Neural cell (in vitro differentiated cells): ENCODE measurements around the gene MUC15. TPM values are rescaled to one million over a fixed set of nuclear protein-coding genes. Genes with fewer than 3 reads are reported as not detected.
"Not testable (repeated sequence)": the region's sequence is repeated elsewhere in the genome, so short reads cannot be mapped to it uniquely, and the experiment has no call there.

Source experiments
- H2AFZ ChIP-seq: fragments of 200-600, 300-800 bp; sonication (generic), shearing (Covaris generic); 2 replicates; pipeline ENCODE4 v1.6.0; 2014; ENCODE audit warnings: low read depth, mild to moderate bottlenecking, antibody characterized with exemption, low read length, moderate library complexity
- H3F3A ChIP-seq: fragments of 200-600 bp; shearing (Covaris generic); 2 replicates; pipeline ENCODE4 v1.6.1; 2016; ENCODE audit warnings: mild to moderate bottlenecking, moderate library complexity, mixed read lengths, antibody characterized with exemption, low read length; ENCODE audit not compliant: insufficient read depth, poor library complexity, severe bottlenecking
- H3K27ac ChIP-seq: fragments of 200-600, 300-800 bp; sonication (generic), shearing (Covaris generic); 2 replicates; pipeline ENCODE4 v1.5.1; 2014; ENCODE audit warnings: mild to moderate bottlenecking, low read length, moderate library complexity
- H3K27me3 ChIP-seq: fragments of 300-800, 200-600 bp; sonication (generic), shearing (Covaris generic); 2 replicates; pipeline ENCODE4 v1.6.0; 2014; ENCODE audit warnings: mild to moderate bottlenecking, low read depth, low read length, moderate library complexity; ENCODE audit not compliant: insufficient read depth
- H3K36me3 ChIP-seq: fragments of 300-800, 200-600 bp; sonication (generic), shearing (Covaris generic); 2 replicates; pipeline ENCODE4 v1.5.1; 2014; ENCODE audit warnings: mild to moderate bottlenecking, antibody characterized with exemption, low read length, moderate library complexity; ENCODE audit not compliant: insufficient read depth
- H3K4me2 ChIP-seq: fragments of 300-800, 200-600 bp; sonication (generic), shearing (Covaris generic); 2 replicates; pipeline ENCODE4 v1.6.0; 2014; ENCODE audit warnings: mild to moderate bottlenecking, low read length
- H3K4me3 ChIP-seq: fragments of 300-800, 200-600 bp; sonication (generic), shearing (Covaris generic); 2 replicates; pipeline ENCODE4 v1.5.1; 2014; ENCODE audit warnings: mild to moderate bottlenecking, low read length, moderate library complexity
- H3K79me2 ChIP-seq: fragments of 200-600 bp; shearing (Covaris generic); replicated peaks from 2 replicates; pipeline ENCODE4 v1.6.0; 2014; ENCODE audit warnings: mild to moderate bottlenecking, low read length, moderate library complexity; ENCODE audit not compliant: insufficient read depth
- H3K9ac ChIP-seq: fragments of 300-800, 200-600 bp; sonication (generic), shearing (Covaris generic); 2 replicates; pipeline ENCODE4 v1.6.1; 2016; ENCODE audit warnings: mild to moderate bottlenecking, low read length, mixed read lengths
- H3K9me2 ChIP-seq: fragments of 200-600 bp; shearing (Covaris generic); 2 replicates; pipeline ENCODE4 v1.6.1; 2016; ENCODE audit warnings: mild to moderate bottlenecking, low read length, mixed read lengths; ENCODE audit not compliant: insufficient read depth
- H3K9me3 ChIP-seq: fragments of 200-600, 300-800 bp; sonication (generic), shearing (Covaris generic); 2 replicates; pipeline ENCODE4 v1.6.1; 2016; ENCODE audit warnings: mild to moderate bottlenecking, mixed run types, low read length, moderate library complexity, mixed read lengths
- H4K20me1 ChIP-seq: fragments of 200-600 bp; shearing (Covaris generic); 2 replicates; pipeline ENCODE4 v1.6.1; 2016; ENCODE audit warnings: mild to moderate bottlenecking, mixed run types; ENCODE audit not compliant: insufficient read depth
- EP300 ChIP-seq: fragments of 450-650 bp; conservative IDR thresholded peaks from 2 replicates; pipeline ENCODE4 v1.6.1; 2014; ENCODE audit warnings: antibody characterized with exemption, mild to moderate bottlenecking, moderate library complexity; ENCODE audit not compliant: poor library complexity, severe bottlenecking
- EZH2 ChIP-seq: fragments of 200-600, 300-800 bp; shearing (Covaris generic), sonication (generic); IDR thresholded peaks from 2 replicates; pipeline ENCODE4 v1.6.1; 2014; ENCODE audit warnings: antibody characterized with exemption, low read length, borderline replicate concordance, mild to moderate bottlenecking; ENCODE audit not compliant: insufficient read depth, poor library complexity, severe bottlenecking
- MXI1 ChIP-seq: fragments of 450-650 bp; conservative IDR thresholded peaks from 2 replicates; pipeline ENCODE4 v1.6.1; 2014; ENCODE audit warnings: antibody characterized with exemption, mild to moderate bottlenecking; ENCODE audit not compliant: poor library complexity, severe bottlenecking
- POLR2AphosphoS5 ChIP-seq: IDR thresholded peaks from 2 replicates; pipeline ENCODE4 v1.6.1; 2012
- RAD21 ChIP-seq: fragments of 450-650 bp; conservative IDR thresholded peaks from 2 replicates; pipeline ENCODE4 v1.6.1; 2014; ENCODE audit warnings: antibody characterized with exemption, mild to moderate bottlenecking, moderate library complexity
- TAF1 ChIP-seq: IDR thresholded peaks from 2 replicates; pipeline ENCODE4 v1.6.1; 2012; ENCODE audit warnings: low read depth
- polyA plus RNA-seq: library from polyadenylated mRNA; depleted of rRNA; stranded (reverse); fragments of >200 nt; gene quantifications from 2 replicates; pipeline ENCODE4 v1.2.3, GENCODE V29; 2014
- TF ChIP-seq, protein P1 (sequence below): IDR thresholded peaks from 2 replicates; pipeline ENCODE4 v1.6.1; 2012; ENCODE audit warnings: borderline replicate concordance
- TF ChIP-seq, protein P2 (sequence below): fragments of 450-650 bp; IDR thresholded peaks from 2 replicates; pipeline ENCODE4 v1.5.1; 2014; ENCODE audit warnings: antibody characterized with exemption, mild to moderate bottlenecking, moderate library complexity; ENCODE audit not compliant: poor library complexity, severe bottlenecking

MUC15 gene
- polyA plus RNA-seq, 1 donor from 2014 or later = not detected

DNA sequence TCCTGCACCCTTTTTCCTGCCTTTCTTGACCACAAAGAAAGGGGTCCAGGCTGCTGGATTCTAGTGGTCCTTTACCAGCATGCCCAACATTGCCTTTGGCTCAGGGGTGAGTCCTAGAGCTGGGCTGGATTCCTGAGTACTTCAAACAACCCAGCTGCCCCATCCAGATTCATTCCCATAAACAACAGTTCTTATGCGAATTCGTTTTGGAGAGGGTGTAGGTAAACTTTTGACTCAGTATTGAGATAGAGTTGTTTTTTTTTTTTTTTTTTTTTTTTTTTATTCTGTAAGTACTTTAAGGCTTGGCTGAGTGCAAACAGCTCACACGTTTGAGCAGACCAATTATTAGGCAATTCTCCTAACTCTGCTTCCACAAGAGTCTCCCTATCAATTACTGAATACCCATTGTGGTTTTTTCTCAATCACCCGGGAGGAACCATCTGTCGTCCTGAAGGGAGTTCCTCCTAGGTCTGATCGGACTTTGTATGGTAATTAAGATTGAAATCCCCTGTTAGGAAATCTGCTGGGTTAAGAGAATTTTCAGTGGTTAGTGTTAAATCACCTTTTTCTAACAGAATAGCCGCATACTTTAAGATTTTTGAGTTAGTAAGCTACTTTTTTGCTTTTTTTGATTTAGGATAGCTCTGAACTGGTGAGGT lies 23.3 kb upstream of the MUC15 start:
- H3F3A ChIP-seq, H3K4me3 ChIP-seq, H3K4me2 ChIP-seq, H3K79me2 ChIP-seq, H2AFZ ChIP-seq, H3K27ac ChIP-seq, H3K9ac ChIP-seq, H3K9me2 ChIP-seq, H3K27me3 ChIP-seq, H4K20me1 ChIP-seq, H3K36me3 ChIP-seq, H3K9me3 ChIP-seq: not testable (repeated sequence)

DNA sequence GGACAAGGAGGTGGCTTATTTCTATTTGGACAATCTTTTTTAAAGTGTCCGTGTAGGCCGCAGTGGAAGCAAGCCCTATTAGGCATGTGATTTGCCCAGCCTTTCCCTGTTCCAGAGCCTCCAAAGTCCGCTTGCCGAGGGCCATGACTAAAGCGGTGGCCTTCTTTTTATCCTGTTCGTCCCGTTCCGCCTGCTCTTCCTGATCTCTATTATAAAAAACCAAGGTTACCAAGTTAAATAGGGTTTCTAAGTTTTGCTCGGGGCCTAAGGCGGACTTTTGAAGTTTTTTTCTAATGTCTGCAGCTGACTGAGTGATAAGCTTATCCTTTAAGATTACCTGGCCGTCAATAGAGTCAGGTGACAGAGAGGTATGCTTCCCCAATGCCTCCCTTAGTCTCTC lies 21.6 kb upstream of the MUC15 start:
- no peaks in the 10 kb centered on the region for H3K36me3 ChIP-seq

DNA sequence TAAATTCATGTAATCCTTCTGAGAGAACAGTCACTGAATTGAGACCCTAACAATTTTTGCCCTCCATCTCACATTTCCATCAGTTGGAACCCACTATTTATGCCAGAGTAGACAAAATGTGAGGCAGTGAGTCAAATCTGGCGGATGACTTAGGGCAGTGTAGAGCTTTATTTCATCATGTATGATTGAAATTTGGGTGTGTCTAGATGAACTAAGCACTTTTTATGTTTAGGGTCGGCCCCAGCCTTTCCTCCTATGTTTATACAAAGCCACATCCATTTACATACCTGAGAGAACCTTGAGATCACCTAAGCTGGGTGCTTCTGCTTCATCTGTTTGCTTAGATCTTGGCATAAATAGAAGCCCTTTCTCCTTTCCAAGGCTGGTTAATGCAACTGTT lies 15.0 kb upstream of the MUC15 start:
- Histone ChIP-seq H3K4me2 (no peak overlapping the region), H2AFZ (no peak overlapping the region), H3K36me3 (no peaks in the 10 kb centered on the region), H3F3A (no peaks in the 10 kb centered on the region), H3K27ac (no peak overlapping the region), H3K9ac (no peak overlapping the region), H3K9me2 (no peaks in the 10 kb centered on the region), H4K20me1 (no peaks in the 10 kb centered on the region), H3K79me2 (no peaks in the 10 kb centered on the region), H3K9me3 (no peaks in the 10 kb centered on the region), H3K27me3 (no peaks in the 10 kb centered on the region), H3K4me3 (no peak overlapping the region)
- TF ChIP-seq TAF1 (no peak), MXI1 (no peak), EZH2 (no peak)
- TF ChIP-seq, protein P1, sequence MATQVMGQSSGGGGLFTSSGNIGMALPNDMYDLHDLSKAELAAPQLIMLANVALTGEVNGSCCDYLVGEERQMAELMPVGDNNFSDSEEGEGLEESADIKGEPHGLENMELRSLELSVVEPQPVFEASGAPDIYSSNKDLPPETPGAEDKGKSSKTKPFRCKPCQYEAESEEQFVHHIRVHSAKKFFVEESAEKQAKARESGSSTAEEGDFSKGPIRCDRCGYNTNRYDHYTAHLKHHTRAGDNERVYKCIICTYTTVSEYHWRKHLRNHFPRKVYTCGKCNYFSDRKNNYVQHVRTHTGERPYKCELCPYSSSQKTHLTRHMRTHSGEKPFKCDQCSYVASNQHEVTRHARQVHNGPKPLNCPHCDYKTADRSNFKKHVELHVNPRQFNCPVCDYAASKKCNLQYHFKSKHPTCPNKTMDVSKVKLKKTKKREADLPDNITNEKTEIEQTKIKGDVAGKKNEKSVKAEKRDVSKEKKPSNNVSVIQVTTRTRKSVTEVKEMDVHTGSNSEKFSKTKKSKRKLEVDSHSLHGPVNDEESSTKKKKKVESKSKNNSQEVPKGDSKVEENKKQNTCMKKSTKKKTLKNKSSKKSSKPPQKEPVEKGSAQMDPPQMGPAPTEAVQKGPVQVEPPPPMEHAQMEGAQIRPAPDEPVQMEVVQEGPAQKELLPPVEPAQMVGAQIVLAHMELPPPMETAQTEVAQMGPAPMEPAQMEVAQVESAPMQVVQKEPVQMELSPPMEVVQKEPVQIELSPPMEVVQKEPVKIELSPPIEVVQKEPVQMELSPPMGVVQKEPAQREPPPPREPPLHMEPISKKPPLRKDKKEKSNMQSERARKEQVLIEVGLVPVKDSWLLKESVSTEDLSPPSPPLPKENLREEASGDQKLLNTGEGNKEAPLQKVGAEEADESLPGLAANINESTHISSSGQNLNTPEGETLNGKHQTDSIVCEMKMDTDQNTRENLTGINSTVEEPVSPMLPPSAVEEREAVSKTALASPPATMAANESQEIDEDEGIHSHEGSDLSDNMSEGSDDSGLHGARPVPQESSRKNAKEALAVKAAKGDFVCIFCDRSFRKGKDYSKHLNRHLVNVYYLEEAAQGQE = no peak
- TF ChIP-seq, protein P2, sequence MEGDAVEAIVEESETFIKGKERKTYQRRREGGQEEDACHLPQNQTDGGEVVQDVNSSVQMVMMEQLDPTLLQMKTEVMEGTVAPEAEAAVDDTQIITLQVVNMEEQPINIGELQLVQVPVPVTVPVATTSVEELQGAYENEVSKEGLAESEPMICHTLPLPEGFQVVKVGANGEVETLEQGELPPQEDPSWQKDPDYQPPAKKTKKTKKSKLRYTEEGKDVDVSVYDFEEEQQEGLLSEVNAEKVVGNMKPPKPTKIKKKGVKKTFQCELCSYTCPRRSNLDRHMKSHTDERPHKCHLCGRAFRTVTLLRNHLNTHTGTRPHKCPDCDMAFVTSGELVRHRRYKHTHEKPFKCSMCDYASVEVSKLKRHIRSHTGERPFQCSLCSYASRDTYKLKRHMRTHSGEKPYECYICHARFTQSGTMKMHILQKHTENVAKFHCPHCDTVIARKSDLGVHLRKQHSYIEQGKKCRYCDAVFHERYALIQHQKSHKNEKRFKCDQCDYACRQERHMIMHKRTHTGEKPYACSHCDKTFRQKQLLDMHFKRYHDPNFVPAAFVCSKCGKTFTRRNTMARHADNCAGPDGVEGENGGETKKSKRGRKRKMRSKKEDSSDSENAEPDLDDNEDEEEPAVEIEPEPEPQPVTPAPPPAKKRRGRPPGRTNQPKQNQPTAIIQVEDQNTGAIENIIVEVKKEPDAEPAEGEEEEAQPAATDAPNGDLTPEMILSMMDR = no peak

More for the DNA sequence above, 21.6 kb upstream of the MUC15 start:
- Histone ChIP-seq H3K9me2 (no peaks in the 10 kb centered on the region), H3F3A (no peaks in the 10 kb centered on the region), H3K27me3 (no peaks in the 10 kb centered on the region), H3K9ac (no peak overlapping the region), H3K9me3 (no peaks in the 10 kb centered on the region), H2AFZ (no peak overlapping the region), H3K4me2 (no peak overlapping the region), H3K4me3 (no peak overlapping the region), H4K20me1 (no peaks in the 10 kb centered on the region), H3K27ac (no peak overlapping the region), H3K79me2 (no peaks in the 10 kb centered on the region)
- TF ChIP-seq EZH2 (no peak), POLR2AphosphoS5 (no peak), TAF1 (no peak), EP300 (no peak), MXI1 (no peak), RAD21 (no peak)
- TF ChIP-seq, protein P1 = no peak
- TF ChIP-seq, protein P2 = no peak
